Mammary epithelial cell (primary cell): ENCODE results near the gene GOLGA6L10.
"Not testable (repeated sequence)": the region's sequence is repeated elsewhere in the genome, so short reads cannot be mapped to it uniquely, and the experiment has no call there.

Experiments
- EZH2 ChIP-seq: IDR thresholded peaks from 2 replicates; pipeline ENCODE4 v1.6.1; 2012; ENCODE audit warnings: low read length, inconsistent platforms, borderline replicate concordance
- TF ChIP-seq, protein P1 (sequence below), 2 donors: IDR thresholded peaks in 1 of 2; conservative IDR thresholded peaks in 1 of 2; 2 replicates each; pipeline ENCODE4 v1.5.1; 2011 to 2012; ENCODE audit warnings: inconsistent platforms in 2 of 2, low read length in 2 of 2, mild to moderate bottlenecking in 2 of 2, control low read depth in 1 of 2, low read depth in 1 of 2; ENCODE audit not compliant: insufficient read depth in 1 of 2; ENCODE audit errors: extremely low read depth in 1 of 2

GRCh38 chr15:82344421-82344820, 4.9 kb downstream of the GOLGA6L10 start:
- TF ChIP-seq, protein P1, sequence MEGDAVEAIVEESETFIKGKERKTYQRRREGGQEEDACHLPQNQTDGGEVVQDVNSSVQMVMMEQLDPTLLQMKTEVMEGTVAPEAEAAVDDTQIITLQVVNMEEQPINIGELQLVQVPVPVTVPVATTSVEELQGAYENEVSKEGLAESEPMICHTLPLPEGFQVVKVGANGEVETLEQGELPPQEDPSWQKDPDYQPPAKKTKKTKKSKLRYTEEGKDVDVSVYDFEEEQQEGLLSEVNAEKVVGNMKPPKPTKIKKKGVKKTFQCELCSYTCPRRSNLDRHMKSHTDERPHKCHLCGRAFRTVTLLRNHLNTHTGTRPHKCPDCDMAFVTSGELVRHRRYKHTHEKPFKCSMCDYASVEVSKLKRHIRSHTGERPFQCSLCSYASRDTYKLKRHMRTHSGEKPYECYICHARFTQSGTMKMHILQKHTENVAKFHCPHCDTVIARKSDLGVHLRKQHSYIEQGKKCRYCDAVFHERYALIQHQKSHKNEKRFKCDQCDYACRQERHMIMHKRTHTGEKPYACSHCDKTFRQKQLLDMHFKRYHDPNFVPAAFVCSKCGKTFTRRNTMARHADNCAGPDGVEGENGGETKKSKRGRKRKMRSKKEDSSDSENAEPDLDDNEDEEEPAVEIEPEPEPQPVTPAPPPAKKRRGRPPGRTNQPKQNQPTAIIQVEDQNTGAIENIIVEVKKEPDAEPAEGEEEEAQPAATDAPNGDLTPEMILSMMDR (conservative IDR thresholded peaks at IDR 0.05 in 1 of 2, IDR thresholded peaks at IDR 0.05 in 1 of 2; ENCODE audit: extremely low read depth in 1 of 2, insufficient read depth in 1 of 2, low read depth in 1 of 2, low read length in 2 of 2): not testable (repeated sequence)
- TF ChIP-seq EZH2: not testable (repeated sequence)
